HUES6 (cell line): Measurements from ENCODE around the gene PKIG.

ENCODE experiments used
- H3K27ac ChIP-seq: 2 replicates; pipeline ENCODE4 v1.7.0; 2013; ENCODE audit warnings: low read depth, mild to moderate bottlenecking, low read length, inconsistent platforms
- H3K27me3 ChIP-seq: 2 replicates; pipeline ENCODE4 v1.6.1; 2013; ENCODE audit warnings: low read length; ENCODE audit not compliant: control insufficient read depth, insufficient read depth
- H3K36me3 ChIP-seq: 2 replicates; pipeline ENCODE4 v1.6.1; 2013; ENCODE audit warnings: low read length; ENCODE audit not compliant: control insufficient read depth, insufficient read depth
- H3K4me1 ChIP-seq: 2 replicates; pipeline ENCODE4 v1.6.1; 2013; ENCODE audit warnings: low read length; ENCODE audit not compliant: control insufficient read depth, insufficient read depth
- H3K4me3 ChIP-seq: 2 replicates; pipeline ENCODE4 v1.5.1; 2013; ENCODE audit warnings: low read depth, low read length
- H3K9ac ChIP-seq: one replicate; pipeline ENCODE4 v1.6.1; 2013; ENCODE audit warnings: mild to moderate bottlenecking, low read length
- H3K9me3 ChIP-seq: 2 replicates; pipeline ENCODE4 v1.6.1; 2013; ENCODE audit warnings: low read depth, low read length; ENCODE audit not compliant: control insufficient read depth, insufficient read depth

PKIG gene

DNA sequence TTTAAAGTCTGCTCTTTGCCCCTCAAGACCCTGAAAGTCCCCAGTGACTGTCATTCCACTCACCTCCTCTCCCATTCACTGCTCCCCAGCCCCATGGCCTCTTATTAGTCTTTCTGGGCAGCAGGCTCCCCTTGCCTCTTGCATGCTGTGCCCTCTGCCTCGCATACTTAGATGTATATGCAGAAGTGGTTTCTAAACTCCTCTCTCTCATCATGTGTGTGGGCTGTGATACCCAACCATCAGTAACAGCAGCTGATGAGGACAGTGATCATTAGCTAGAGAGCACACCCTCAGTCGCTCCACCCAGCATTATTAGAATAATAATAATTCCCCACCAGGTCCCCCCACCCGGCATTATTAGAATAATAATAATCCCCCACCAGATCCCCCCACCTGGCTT, 14.5 kb downstream of the PKIG start:
- H3K4me3 ChIP-seq: no peak overlapping the region
- no peaks in the 10 kb centered on the region for H3K27me3 ChIP-seq
- peaks cover 29% of the 10 kb centered on the region for H3K4me1 ChIP-seq
- H3K9ac ChIP-seq: no peak overlapping the region
- no peaks in the 10 kb centered on the region for H3K9me3 ChIP-seq
- H3K36me3 ChIP-seq: 0 out of 2 replicates have a peak, but pooled peaks cover 2% of the 10 kb centered on the region
- no peak overlapping the region for H3K27ac ChIP-seq

DNA sequence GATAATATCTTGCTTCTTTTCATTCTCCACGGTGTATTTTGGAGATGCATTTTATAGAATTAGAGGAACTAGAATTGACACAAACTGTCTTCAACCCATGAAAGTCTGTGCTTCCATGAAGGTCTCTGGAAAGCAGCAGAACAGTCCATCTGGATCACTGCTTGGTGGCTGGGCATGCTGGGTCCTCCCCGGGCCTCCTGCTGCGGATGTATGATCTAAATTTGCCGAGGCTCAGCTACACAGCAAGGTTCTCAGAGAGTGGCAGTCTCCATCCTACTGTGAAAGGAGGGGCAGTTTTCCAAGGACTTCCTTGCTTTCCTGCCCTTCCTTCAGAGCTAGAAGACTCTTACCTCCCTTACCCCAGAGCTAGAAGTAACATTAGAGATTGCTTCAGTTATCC, 15.1 kb downstream of the PKIG start:
- 0 out of 2 replicates have a peak, but pooled peaks cover 2% of the 10 kb centered on the region for H3K36me3 ChIP-seq
- no peaks in the 10 kb centered on the region for H3K9me3 ChIP-seq
- peaks cover 29% of the 10 kb centered on the region for H3K4me1 ChIP-seq
- H3K9ac ChIP-seq: no peak overlapping the region
- no peak overlapping the region for H3K4me3 ChIP-seq
- no peak overlapping the region for H3K27ac ChIP-seq
- H3K27me3 ChIP-seq: no peaks in the 10 kb centered on the region

DNA sequence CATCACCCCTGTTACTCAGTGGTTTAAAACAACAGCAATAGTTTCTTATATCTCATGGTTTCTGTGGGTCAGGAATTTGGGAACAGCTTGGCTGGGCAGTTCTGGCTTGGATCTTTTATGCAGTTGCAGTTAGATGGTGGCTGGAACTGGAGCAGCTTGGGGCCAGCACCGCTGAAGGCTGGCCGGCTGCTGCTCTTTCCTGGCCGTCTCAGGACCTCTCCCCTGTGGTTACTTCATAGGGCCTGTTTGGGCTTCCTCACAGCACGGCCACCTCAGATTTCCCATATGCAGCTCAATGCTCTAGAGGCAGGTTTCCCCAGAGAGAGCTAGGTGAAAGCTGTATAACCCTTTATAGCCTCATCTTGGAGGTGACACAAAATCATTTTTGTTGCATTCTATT, 15.6 kb downstream of the PKIG start:
- H3K9ac ChIP-seq: no peak overlapping the region
- no peaks in the 10 kb centered on the region for H3K27me3 ChIP-seq
- no peaks in the 10 kb centered on the region for H3K9me3 ChIP-seq
- no peak overlapping the region for H3K27ac ChIP-seq
- H3K4me3 ChIP-seq: no peak overlapping the region
- 0 out of 2 replicates have a peak, but pooled peaks cover under 1% of the 10 kb centered on the region for H3K36me3 ChIP-seq
- peaks cover 29% of the 10 kb centered on the region for H3K4me1 ChIP-seq

DNA sequence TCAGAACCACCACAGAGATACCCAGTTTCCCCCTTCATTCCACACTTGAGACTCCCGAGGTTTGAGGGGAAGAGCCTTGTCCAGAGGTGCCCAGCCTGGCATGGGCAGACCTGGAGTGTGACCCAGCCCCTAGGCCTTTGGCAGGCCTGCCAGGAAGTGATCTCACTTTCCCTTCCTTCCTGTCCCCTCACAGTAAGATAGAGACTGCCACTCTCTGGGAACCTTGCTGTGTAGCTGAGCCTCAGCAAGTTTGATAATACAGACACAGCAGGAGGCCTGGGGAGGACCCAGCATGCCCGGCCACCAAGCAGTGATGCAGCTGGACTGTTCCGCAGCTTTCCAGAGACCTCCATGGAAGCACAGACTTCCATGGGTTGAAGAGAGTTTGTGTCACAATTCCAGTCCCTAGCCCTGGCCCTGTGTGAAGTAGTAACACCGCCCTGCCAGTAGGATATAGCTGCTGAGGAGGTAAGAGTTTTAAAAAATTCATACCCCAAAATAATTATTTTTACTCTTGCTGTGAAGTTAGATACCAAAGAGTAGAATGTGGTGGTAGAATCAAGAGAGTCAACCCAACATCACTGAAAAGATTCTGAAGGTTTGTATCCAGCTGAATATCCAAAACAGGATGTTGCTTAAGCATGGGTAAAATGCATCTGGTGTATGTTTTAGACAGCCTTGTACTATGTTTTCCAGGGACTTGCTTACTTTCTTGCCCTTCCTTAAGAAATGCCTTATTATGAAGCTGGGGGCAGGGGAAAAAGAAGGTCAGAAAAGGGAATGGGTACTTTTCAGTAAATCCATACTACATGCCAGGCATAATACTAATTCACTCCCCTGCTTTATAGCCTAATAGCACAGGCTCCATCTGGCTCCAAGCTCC, 16.3 kb downstream of the PKIG start:
- peak overlapping the region; percentile 16 for H3K9ac ChIP-seq
- H3K4me1 ChIP-seq: peaks cover 29% of the 10 kb centered on the region
- no peaks in the 10 kb centered on the region for H3K36me3 ChIP-seq
- H3K27me3 ChIP-seq: no peaks in the 10 kb centered on the region
- no peaks in the 10 kb centered on the region for H3K9me3 ChIP-seq
- no peak overlapping the region; the same call in 1 of the 2 replicates for H3K27ac ChIP-seq
- no peak overlapping the region for H3K4me3 ChIP-seq

DNA sequence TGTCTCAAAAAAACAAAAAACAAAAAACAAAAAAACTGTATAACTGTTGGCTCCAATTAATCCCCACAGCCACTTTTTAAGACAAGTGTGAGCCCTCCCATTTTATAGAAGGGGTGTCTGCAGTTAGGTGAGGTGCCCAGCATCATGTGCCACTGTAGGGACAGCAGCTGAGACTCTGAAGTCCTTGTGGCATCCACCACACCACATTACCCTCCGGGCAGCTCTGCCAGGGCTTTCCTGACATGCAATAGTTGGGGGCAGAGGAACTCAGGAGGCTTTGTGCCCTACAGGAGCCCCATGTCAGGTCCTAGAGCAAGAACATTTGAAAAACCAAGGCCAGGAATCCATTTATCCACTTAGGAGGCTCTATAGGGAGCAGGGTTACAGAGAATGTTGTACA, 17.3 kb downstream of the PKIG start:
- Histone ChIP-seq H3K4me1 (peaks cover 29% of the 10 kb centered on the region), H3K9me3 (no peaks in the 10 kb centered on the region), H3K27ac (no peak overlapping the region), H3K36me3 (no peaks in the 10 kb centered on the region), H3K27me3 (no peaks in the 10 kb centered on the region), H3K4me3 (no peak overlapping the region), H3K9ac (no peak overlapping the region)

DNA sequence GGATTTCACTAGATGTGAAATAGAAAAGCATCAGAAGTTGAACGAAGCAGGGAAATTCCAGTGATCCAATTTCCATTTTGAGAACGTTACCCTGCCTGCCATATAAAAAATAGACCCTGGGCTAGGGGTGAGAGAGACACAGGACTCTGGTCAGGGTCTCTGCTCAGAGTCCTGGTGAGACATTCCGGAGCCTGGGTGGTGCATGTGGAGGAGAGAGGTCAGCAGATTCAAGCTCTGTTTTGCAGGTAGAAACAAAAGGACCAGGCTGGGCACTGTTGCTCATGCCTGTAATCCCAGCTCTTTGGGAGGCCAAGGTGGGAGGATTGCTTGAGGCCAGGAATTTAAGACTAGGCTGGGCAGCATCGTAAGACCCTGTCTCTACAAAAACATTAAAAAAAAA, 17.9 kb downstream of the PKIG start:
- Histone ChIP-seq H3K36me3 (no peaks in the 10 kb centered on the region), H3K9ac (no peak overlapping the region), H3K4me3 (no peak overlapping the region), H3K9me3 (no peaks in the 10 kb centered on the region), H3K4me1 (peaks cover 29% of the 10 kb centered on the region), H3K27me3 (no peaks in the 10 kb centered on the region), H3K27ac (no peak overlapping the region)

DNA sequence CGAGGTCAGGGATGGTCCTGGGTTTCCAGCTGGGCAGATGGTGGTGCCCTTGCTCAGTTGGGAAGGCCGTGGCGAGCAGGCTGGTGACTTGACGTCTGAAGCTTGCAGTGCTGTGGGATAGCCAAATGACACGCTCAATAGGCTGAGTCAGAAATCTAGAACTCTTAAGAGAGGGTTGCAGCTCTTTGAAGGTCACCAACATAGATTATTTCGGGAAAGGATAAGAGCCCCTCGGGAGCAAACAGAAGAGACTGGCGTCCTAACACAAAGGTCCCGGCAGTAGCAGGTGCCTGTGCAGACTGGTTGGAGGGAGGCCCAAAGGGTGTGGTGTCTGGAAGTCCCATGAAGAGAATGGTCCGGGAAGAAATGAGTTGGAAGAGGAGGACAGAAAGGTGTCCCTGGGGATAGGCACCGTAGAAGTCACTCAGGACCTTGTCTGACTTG, 18.4 kb downstream of the PKIG start:
- Histone ChIP-seq H3K4me1 (peaks cover 29% of the 10 kb centered on the region), H3K27me3 (no peaks in the 10 kb centered on the region), H3K9me3 (no peaks in the 10 kb centered on the region), H3K27ac (no peak overlapping the region), H3K36me3 (no peaks in the 10 kb centered on the region), H3K4me3 (no peak overlapping the region), H3K9ac (no peak overlapping the region)

DNA sequence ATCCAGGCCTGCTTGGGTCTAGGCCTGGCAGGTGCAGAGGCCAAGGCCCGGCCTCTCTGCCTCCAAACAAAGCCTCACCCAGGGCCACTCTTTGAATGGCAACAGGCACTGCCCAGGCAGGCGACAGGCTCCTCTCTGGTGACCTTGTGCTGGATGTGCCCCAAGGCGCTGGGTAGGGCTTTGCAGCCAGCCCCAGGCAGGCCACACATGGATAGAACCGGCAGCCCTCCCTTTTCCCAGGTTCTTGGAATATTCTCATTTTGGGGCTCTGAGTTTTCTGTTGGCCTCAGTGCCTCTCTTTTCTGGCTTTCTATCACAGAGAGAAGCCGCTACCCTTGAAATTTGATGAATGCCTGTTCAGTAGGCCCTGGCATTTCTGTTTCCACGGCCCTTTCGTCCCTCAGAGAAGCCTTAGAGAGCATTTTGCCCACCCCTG, 18.9 kb downstream of the PKIG start:
- no peak overlapping the region for H3K27ac ChIP-seq
- no peaks in the 10 kb centered on the region for H3K9me3 ChIP-seq
- H3K9ac ChIP-seq: no peak overlapping the region
- no peaks in the 10 kb centered on the region for H3K36me3 ChIP-seq
- peaks cover 25% of the 10 kb centered on the region for H3K4me1 ChIP-seq
- H3K4me3 ChIP-seq: no peak overlapping the region
- H3K27me3 ChIP-seq: no peaks in the 10 kb centered on the region

DNA sequence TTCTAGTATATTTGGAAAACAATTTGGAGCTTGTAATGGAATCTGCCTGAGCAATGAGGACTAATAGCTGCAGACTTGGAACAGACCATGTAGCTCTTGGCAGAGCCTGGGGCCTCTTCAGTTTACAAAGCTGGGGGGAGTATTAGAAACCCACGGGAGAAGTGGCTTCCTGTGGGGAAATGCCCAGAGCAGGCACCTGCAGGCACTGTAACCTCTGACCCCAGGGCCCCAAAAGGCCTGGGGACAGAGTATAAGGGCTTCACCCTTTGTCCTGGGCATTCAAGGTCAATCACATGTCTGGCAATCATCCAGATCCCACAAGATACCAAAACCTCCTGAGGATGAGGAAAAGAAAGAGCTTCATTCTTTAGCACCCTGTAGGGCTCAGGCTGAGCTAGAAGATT, 19.4 kb downstream of the PKIG start:
- H3K4me3 ChIP-seq: no peak overlapping the region
- peaks cover 20% of the 10 kb centered on the region for H3K4me1 ChIP-seq
- H3K27me3 ChIP-seq: no peaks in the 10 kb centered on the region
- no peak overlapping the region for H3K27ac ChIP-seq
- no peaks in the 10 kb centered on the region for H3K36me3 ChIP-seq
- no peak overlapping the region for H3K9ac ChIP-seq
- H3K9me3 ChIP-seq: no peaks in the 10 kb centered on the region

DNA sequence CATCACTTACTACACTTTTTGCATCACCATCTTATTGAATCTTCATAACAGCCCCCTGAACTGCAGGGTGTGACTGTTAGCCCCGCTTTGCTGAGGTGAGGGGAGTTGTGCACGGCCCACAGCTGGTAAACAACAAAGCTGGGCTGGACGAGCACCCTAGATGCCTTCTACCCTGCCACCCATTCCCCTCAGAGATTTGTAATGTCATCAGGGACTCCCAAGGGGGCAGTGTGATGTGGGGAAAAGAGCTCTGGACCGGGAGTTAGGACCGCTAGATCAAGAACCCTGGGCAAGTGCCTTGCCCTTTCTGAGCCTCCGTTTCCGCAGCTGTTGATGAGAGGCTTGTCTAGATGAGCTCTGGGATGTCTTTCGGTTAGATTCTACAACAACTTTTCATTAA, 20.9 kb downstream of the PKIG start:
- Histone ChIP-seq H3K4me3 (no peak overlapping the region), H3K27ac (no peak overlapping the region), H3K27me3 (no peaks in the 10 kb centered on the region), H3K9ac (no peak overlapping the region), H3K4me1 (peaks cover 6% of the 10 kb centered on the region), H3K36me3 (no peaks in the 10 kb centered on the region), H3K9me3 (no peaks in the 10 kb centered on the region)

DNA sequence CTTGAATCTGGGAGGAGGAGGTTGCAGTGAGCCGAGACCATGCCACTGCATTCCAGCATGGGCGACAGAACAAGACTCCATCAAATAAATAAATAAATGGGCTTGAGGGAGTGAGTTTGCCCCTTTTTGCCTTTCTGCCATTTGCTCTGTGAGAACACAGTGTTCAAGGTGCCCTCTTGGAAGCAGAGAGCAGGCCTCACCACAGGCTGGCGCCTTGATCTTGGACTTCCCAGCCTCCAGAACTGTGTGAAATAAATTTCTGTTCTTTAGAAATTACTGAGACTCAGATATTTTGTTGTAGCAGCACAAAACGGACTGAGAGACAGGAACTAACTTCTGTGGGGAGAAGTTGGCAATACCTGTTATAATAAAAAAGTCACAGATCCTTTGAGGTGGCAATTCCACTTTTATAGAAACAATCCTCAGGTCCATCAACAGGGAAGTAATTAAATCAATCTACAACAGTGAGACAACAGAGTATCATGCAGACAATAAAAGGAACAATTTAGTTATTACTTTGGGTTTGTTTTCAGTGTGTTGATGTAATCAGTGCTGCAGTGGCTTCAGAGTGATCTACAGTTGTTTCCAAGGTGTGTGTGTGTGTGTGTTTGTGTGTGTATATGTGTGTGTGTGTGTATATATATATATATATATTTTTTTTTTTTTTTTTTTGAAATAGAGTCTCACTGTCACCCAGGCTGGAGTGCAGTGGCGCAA, 24.5 kb downstream of the PKIG start:
- H3K27me3 ChIP-seq: no peaks in the 10 kb centered on the region
- no peak overlapping the region for H3K27ac ChIP-seq
- H3K4me1 ChIP-seq: peaks cover 10% of the 10 kb centered on the region
- H3K4me3 ChIP-seq: no peak overlapping the region
- H3K36me3 ChIP-seq: no peaks in the 10 kb centered on the region
- no peak overlapping the region for H3K9ac ChIP-seq
- no peaks in the 10 kb centered on the region for H3K9me3 ChIP-seq
